Measurements from ENCODE around the gene FAM47B. TPM values are rescaled to one million over a fixed set of nuclear protein-coding genes. Genes with fewer than 3 reads are reported as not detected.
A peak's percentile ranks its signal among the peaks of the same experiment; 100 is the strongest.

Gene FAM47B
- total and polyA plus RNA-seq, 11 donors = not detected

GRCh38 chrX:34956916-34957315 is 14.3 kb downstream of the FAM47B start:
- H3K27me3 ChIP-seq = no peaks in the 10 kb centered on the region
- TF ChIP-seq CTCF (IDR thresholded peaks at IDR 0.05) = no peak
- TF ChIP-seq POLR2A (IDR thresholded peaks at IDR 0.05) = no peak
- no peaks in the 10 kb centered on the region for H3K9me3 ChIP-seq
- DNase-seq (no peak), ATAC-seq (no peak)
- H3K27ac ChIP-seq = no peak overlapping the region
- H3K36me3 ChIP-seq = no peaks in the 10 kb centered on the region
- H3K4me1 ChIP-seq = no peaks in the 10 kb centered on the region
- no peak overlapping the region for H3K4me3 ChIP-seq
- intact Hi-C loops (cut with DNase I) = no loop called here

GRCh38 chrX:34961662-34962061 is 19.1 kb downstream of the FAM47B start:
- no peaks in the 10 kb centered on the region for H3K4me1 ChIP-seq
- no peak overlapping the region for H3K27ac ChIP-seq
- ATAC-seq = no peak
- no peaks in the 10 kb centered on the region for H3K9me3 ChIP-seq
- DNase-seq = no peak
- intact Hi-C loops (cut with DNase I) = no loop called here
- no peaks in the 10 kb centered on the region for H3K36me3 ChIP-seq
- no peak overlapping the region for H3K4me3 ChIP-seq
- no peaks in the 10 kb centered on the region for H3K27me3 ChIP-seq
- no peak for TF ChIP-seq CTCF (IDR thresholded peaks at IDR 0.05)
- no peak for TF ChIP-seq POLR2A (IDR thresholded peaks at IDR 0.05)

DNA sequence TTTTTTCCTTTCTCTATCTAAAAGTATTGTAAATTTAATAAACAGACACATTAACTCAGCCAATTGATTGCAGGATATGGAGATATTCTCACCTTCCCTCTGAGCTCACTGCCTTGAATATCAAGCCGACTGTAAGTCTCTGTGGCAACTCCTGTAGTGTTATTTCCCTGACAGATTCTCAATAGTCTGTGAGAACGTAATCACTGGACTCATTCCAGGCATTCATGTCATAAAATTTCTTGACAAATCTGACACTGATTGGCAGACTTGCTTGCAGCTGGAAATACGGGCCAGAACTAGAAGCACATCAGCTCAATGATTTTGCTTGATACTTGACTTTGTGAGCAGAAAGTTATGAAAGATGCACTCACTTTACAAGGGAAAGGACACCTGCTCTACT is 29.6 kb downstream of the FAM47B start:
- 41 to 56% (median 51%) methylated on average over 3 of the region's 3 CpGs for WGBS, 4 donors
- Histone ChIP-seq H3K27me3 (peaks cover 0 to 4% (median 0%) of the 10 kb centered on the region in 9 donors), H3K36me3 (no peaks in the 10 kb centered on the region), H3K4me3 (no peak overlapping the region), H3K27ac (no peak overlapping the region), H3K4me1 (no peaks in the 10 kb centered on the region), H3K9me3 (no peaks in the 10 kb centered on the region)
- DNase-seq = no peak
- intact Hi-C loops (cut with DNase I) = no loop called here
- no peak for TF ChIP-seq POLR2A (IDR thresholded peaks at IDR 0.05)
- TF ChIP-seq CTCF (IDR thresholded peaks at IDR 0.05) = no peak
- no peak for ATAC-seq

DNA sequence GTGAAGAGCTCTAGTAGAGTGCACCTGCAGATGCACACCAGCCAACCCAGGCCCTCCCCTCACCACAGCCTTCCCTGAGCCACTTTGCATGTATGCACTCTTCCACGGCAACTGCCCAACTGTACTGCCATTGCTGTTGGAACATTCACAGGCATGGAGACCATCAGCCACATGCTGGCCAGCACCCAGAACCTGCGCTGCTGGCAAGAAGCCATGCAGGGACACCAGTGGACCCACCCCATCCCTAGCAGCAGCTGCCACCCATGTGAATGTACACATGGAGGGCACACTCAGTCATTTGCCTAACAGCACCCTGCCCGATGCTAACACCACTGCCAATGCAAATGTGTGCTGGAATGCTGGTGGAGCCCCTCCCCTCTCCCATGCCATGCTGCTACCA is 35.6 kb downstream of the FAM47B start:
- 84 to 96% (median 90%) methylated on average over 3 of the region's 3 CpGs for WGBS, 4 donors

More for the DNA sequence above, 35.6 kb downstream of the FAM47B start:
- Histone ChIP-seq H3K4me1 (no peaks in the 10 kb centered on the region), H3K27ac (no peak overlapping the region), H3K4me3 (no peak overlapping the region), H3K9me3 (peaks cover 0 to 6% (median 0%) of the 10 kb centered on the region in 12 donors), H3K36me3 (no peaks in the 10 kb centered on the region), H3K27me3 (peaks cover 0 to 4% (median 0%) of the 10 kb centered on the region in 9 donors)
- intact Hi-C loops (cut with DNase I) = no loop called here
- ATAC-seq (no peak), DNase-seq (peak in 1 of 5 donors; percentile 18)
- TF ChIP-seq CTCF (IDR thresholded peaks at IDR 0.05) (no peak), POLR2A (IDR thresholded peaks at IDR 0.05) (no peak)

Measured in heart left ventricle (tissue), 16 donors.